Esophagus muscularis mucosa (tissue), 4 donors: Measurements from ENCODE around the gene EHD3.

Experiments used
- CTCF ChIP-seq, 3 experiments: fragments of 200-600 bp in 2 of 3; fragments of 450-650 bp in 1 of 3; sonication (generic) in 2 of 3; IDR thresholded peaks; one replicate each; pipeline ENCODE4 v1.5.1; 2017 to 2019; ENCODE audit warnings: antibody characterized with exemption in 3 of 3, mild to moderate bottlenecking in 2 of 3, moderate library complexity in 1 of 3
- EP300 ChIP-seq: sonication (generic); formaldehyde crosslinking; IDR thresholded peaks from one replicate; pipeline ENCODE4 v1.6.1; 2017; ENCODE audit warnings: antibody characterized with exemption
- POLR2A ChIP-seq: fragments of 450-650 bp; IDR thresholded peaks from one replicate; pipeline ENCODE4 v1.6.1; 2017; ENCODE audit warnings: antibody characterized with exemption, moderate library complexity, mild to moderate bottlenecking, low read depth

- TF ChIP-seq CTCF (IDR thresholded peaks at IDR 0.05): no peak
- no peak for TF ChIP-seq POLR2A
- TF ChIP-seq EP300: no peak
Measured at GRCh38 chr2:31227110-31227509, 6.8 kb upstream of the EHD3 start.
